K562 (cell line): Measurements from ENCODE around the gene DIPK1B. TPM values are rescaled to one million over a fixed set of nuclear protein-coding genes. Genes with fewer than 3 reads are reported as not detected.

Experiments used
- ARID4B ChIP-seq: sonication (generic); formaldehyde crosslinking; IDR thresholded peaks from 2 replicates; pipeline ENCODE4 v1.8.0; 2022; ENCODE audit warnings: mild to moderate bottlenecking, missing genetic modification reagents
- BRD4 ChIP-seq: fragments of 200-600 bp; sonication (generic); IDR thresholded peaks from 2 replicates; pipeline ENCODE4 v1.6.1; 2017; ENCODE audit warnings: inconsistent platforms
- CBX1 ChIP-seq: sonication (generic); IDR thresholded peaks from 2 replicates; pipeline ENCODE4 v1.6.1; 2016; ENCODE audit warnings: antibody characterized with exemption, low read depth, mild to moderate bottlenecking
- CBX8 ChIP-seq: fragments of 200-600 bp; sonication (generic); IDR thresholded peaks from 2 replicates; pipeline ENCODE4 v1.6.1; 2012; ENCODE audit warnings: borderline replicate concordance, mixed run types, low read depth, mild to moderate bottlenecking, moderate library complexity, mixed read lengths, low read length, control low read depth, inconsistent platforms; ENCODE audit not compliant: poor library complexity, severe bottlenecking; ENCODE audit errors: extremely low read depth
- E2F3 ChIP-seq: fragments of 250-450 bp; sonication (Bioruptor Pico); IDR thresholded peaks from 2 replicates; pipeline ENCODE4 v1.4.0; 2020; ENCODE audit warnings: mild to moderate bottlenecking
- EZH2 ChIP-seq: IDR thresholded peaks from 2 replicates; pipeline ENCODE4 v1.6.1; 2012; ENCODE audit warnings: low read depth, mild to moderate bottlenecking, inconsistent platforms, low read length, borderline replicate concordance
- FOSL1 ChIP-seq: fragments of 200-800 bp; sonication (Bioruptor generic); conservative IDR thresholded peaks from 2 replicates; pipeline ENCODE4 v1.6.1; 2016; ENCODE audit warnings: missing genetic modification characterization, missing compliant biosample characterization
- FOXJ3 ChIP-seq: sonication (generic); formaldehyde crosslinking; IDR thresholded peaks from 2 replicates; pipeline ENCODE4 v1.4.0; 2020; ENCODE audit warnings: mild to moderate bottlenecking, missing genetic modification reagents
- HNRNPL ChIP-seq: fragments of 200-400 bp; formaldehyde crosslinking; IDR thresholded peaks from 2 replicates; pipeline ENCODE4 v1.6.1; 2017; ENCODE audit warnings: low read depth, mild to moderate bottlenecking, low read length
- HNRNPLL ChIP-seq: fragments of 200-400 bp; formaldehyde crosslinking; IDR thresholded peaks from 2 replicates; pipeline ENCODE4 v1.6.1; 2017; ENCODE audit warnings: low read length, low read depth, mild to moderate bottlenecking; ENCODE audit not compliant: poor library complexity, severe bottlenecking
- PHF8 ChIP-seq: fragments of 200-600 bp; sonication (generic); IDR thresholded peaks from 2 replicates; pipeline ENCODE4 v1.6.1; 2012; ENCODE audit warnings: mixed run types, mild to moderate bottlenecking, inconsistent platforms, low read length, moderate library complexity, borderline replicate concordance
- POLR2AphosphoS2 ChIP-seq: IDR thresholded peaks from 2 replicates; pipeline ENCODE4 v1.6.1; 2012; ENCODE audit warnings: low read length, improper control_type of control experiment
- PRDM10 ChIP-seq: fragments of 450-650 bp; IDR thresholded peaks from 2 replicates; pipeline ENCODE4 v1.6.1; 2018; ENCODE audit not compliant: partially characterized antibody
- RBM34 ChIP-seq: fragments of 200-400 bp; formaldehyde crosslinking; IDR thresholded peaks from 2 replicates; pipeline ENCODE4 v1.6.1; 2018; ENCODE audit warnings: low read length, borderline replicate concordance; ENCODE audit not compliant: insufficient read depth
- SUPT5H ChIP-seq: fragments of 450-650 bp; IDR thresholded peaks from 2 replicates; pipeline ENCODE4 v1.6.1; 2016
- USF2 ChIP-seq: sonication (generic); formaldehyde crosslinking; IDR thresholded peaks from 2 replicates; pipeline ENCODE4 v1.5.0; 2020; ENCODE audit warnings: missing genetic modification reagents
- ZNF551 ChIP-seq: fragments of 250-450 bp; sonication (Bioruptor Pico); IDR thresholded peaks from 2 replicates; pipeline ENCODE4 v1.5.0; 2021; ENCODE audit warnings: mild to moderate bottlenecking, moderate library complexity
- ZNF561 ChIP-seq: fragments of 450-650 bp; formaldehyde crosslinking; conservative IDR thresholded peaks from 2 replicates; pipeline ENCODE4 v1.4.0; 2020; ENCODE audit warnings: mild to moderate bottlenecking, moderate library complexity
- ZNF785 ChIP-seq: fragments of 250-450 bp; sonication (Bioruptor Pico); IDR thresholded peaks from 2 replicates; pipeline ENCODE4 v1.4.0; 2020; ENCODE audit warnings: mild to moderate bottlenecking
- polyA plus RNA-seq, 8 experiments: library from polyadenylated mRNA; depleted of rRNA in 4 of 8; stranded (reverse) in 5 of 8; unstranded in 3 of 8; fragments of >200 nt; fragmentation: Nextera tagmentation in 2 of 8; fragmentation: Illumina TruSeq in 1 of 8; extraction: Ambion mirVana in 2 of 8; extraction: Trizol in 1 of 8; gene quantifications; 2 replicates each; pipeline versions ENCODE4 v1.2.1 to v1.2.3, GENCODE V29; 2011 to 2014; ENCODE audit warnings: inconsistent platforms in 1 of 8, missing spikeins in 1 of 8
- total RNA-seq, 7 experiments: library from RNA; depleted of rRNA in 6 of 7; stranded (reverse); fragments of >200 nt in 6 of 7; fragmentation: Illumina TruSeq in 2 of 7; extraction: Trizol in 2 of 7; gene quantifications; 2 replicates each; pipeline versions ENCODE4 v1.2.1 to v1.2.3, GENCODE V29; 2011 to 2021; ENCODE audit warnings: low replicate concordance in 1 of 7

Gene DIPK1B
- total and polyA plus RNA-seq, 9 of the 15 experiments (the other 6 are each of a cell fraction or from before 2014, with no cell fraction given) = 0.08 to 22.3 (median 5.9) TPM

- TF ChIP-seq HNRNPLL (peak; percentile 17), ARID4B (no peak), HNRNPL (peak; percentile 48), FOSL1 (no peak), FOXJ3 (CRISPR knock-in tag) (no peak), PRDM10 (no peak), ZNF551 (CRISPR knock-in tag) (no peak), E2F3 (CRISPR knock-in tag) (no peak), ZNF561 (CRISPR knock-in tag) (no peak), POLR2AphosphoS2 (peak; percentile 26; the same call in 1 of the 2 replicates), ZNF785 (CRISPR knock-in tag) (no peak), SUPT5H (peak; percentile 32), CBX1 (no peak), BRD4 (no peak), EZH2 (no peak), USF2 (no peak), RBM34 (no peak), CBX8 (no peak), PHF8 (no peak)
These were observed 44.2 kb upstream of the DIPK1B start (continued) for GRCh38 chr9:136667940-136668760.
